Stimulated activated CD8-positive, alpha-beta memory T cell treated with anti-CD3 and anti-CD28 coated beads, Interleukin-7, amount 100 ng/mL, for 24 hours (primary cell): ENCODE results near the gene TIMM8A.
A peak's percentile ranks its signal among the peaks of the same experiment; 100 is the strongest.

Experiments used
- DNase-seq: peaks from one replicate; pipeline ENCODE4 v3.0.0-alpha.2; 2020; ENCODE audit warnings: low read depth

TIMM8A gene

GRCh38 chrX:101348452-101349192 lies at the start of gene TIMM8A:
Gene TIMM8A (minus strand): TSS chrX:101348742. CDS start chrX:101348664, 78 bp downstream.
- DNase-seq = peak; percentile 55

- no peak for DNase-seq
These were observed 49.2 kb upstream of the TIMM8A start for GRCh38 chrX:101397779-101398178.

GRCh38 chrX:101395789-101396188 lies 47.2 kb upstream of the TIMM8A start:
- DNase-seq = no peak

- no peak for DNase-seq
These were observed 45.8 kb upstream of the TIMM8A start for GRCh38 chrX:101394372-101394771.

- DNase-seq = no peak
These were observed 45.2 kb upstream of the TIMM8A start for GRCh38 chrX:101393530-101394305.

GRCh38 chrX:101391831-101392230 lies 43.3 kb upstream of the TIMM8A start:
- no peak for DNase-seq

- peak; percentile 61 for DNase-seq
These were observed 42.4 kb upstream of the TIMM8A start, which contains the start of gene RPL36A for GRCh38 chrX:101390664-101391525. Gene RPL36A (plus strand): TSS chrX:101391011. CDS start chrX:101391044, 33 bp downstream.

GRCh38 chrX:101388604-101389003 lies 40.1 kb upstream of the TIMM8A start:
- no peak for DNase-seq

GRCh38 chrX:101386542-101386885 lies 38.0 kb upstream of the TIMM8A start:
- DNase-seq = no peak

GRCh38 chrX:101385795-101386541 lies 37.4 kb upstream of the TIMM8A start, which contains the start of gene BTK:
Gene BTK (minus strand): TSS chrX:101386191. CDS start chrX:101375284, 10,907 bp downstream.
- no peak for DNase-seq

- no peak for DNase-seq
These were observed 36.6 kb upstream of the TIMM8A start for GRCh38 chrX:101385026-101385684.

GRCh38 chrX:101383679-101384205 lies 35.2 kb upstream of the TIMM8A start:
- DNase-seq = no peak

GRCh38 chrX:101377547-101377946 lies 29.0 kb upstream of the TIMM8A start:
- no peak for DNase-seq

- DNase-seq = no peak
These were observed 22.5 kb upstream of the TIMM8A start for GRCh38 chrX:101370888-101371504.

- DNase-seq = no peak
These were observed 21.1 kb upstream of the TIMM8A start for GRCh38 chrX:101369687-101370086.

- no peak for DNase-seq
These were observed 20.3 kb upstream of the TIMM8A start for GRCh38 chrX:101368800-101369199.

- DNase-seq = no peak
These were observed 16.8 kb upstream of the TIMM8A start for GRCh38 chrX:101365301-101365795.

GRCh38 chrX:101362757-101363156 lies 14.2 kb upstream of the TIMM8A start:
- no peak for DNase-seq

GRCh38 chrX:101362116-101362515 lies 13.6 kb upstream of the TIMM8A start:
- no peak for DNase-seq

- DNase-seq = no peak
These were observed 11.8 kb upstream of the TIMM8A start for GRCh38 chrX:101360390-101360789.
